ENCODE results near the gene CCDC88B. TPM values are rescaled to one million over a fixed set of nuclear protein-coding genes. Genes with fewer than 3 reads are reported as not detected.

Gene CCDC88B
- total and polyA plus RNA-seq, 2 of the 8 experiments (the other 6 are each of a cell fraction or from before 2014, with no cell fraction given), result 5.9 to 12.5 TPM

GRCh38 chr11:64387916-64388315 is 47.9 kb downstream of the CCDC88B start:
- Histone ChIP-seq H3K4me3 (ENCODE audit: extremely low read depth in 1 of 4, insufficient read depth in 2 of 4, low read depth in 3 of 4, low read length in 4 of 4) (no peak overlapping the region), H3K4me1 (replicated peaks in 1 of 4; ENCODE audit: control insufficient read depth in 3 of 4, insufficient read depth in 4 of 4, low read length in 3 of 4) (peaks cover 0 to 2% (median 0%) of the 10 kb centered on the region in 4 experiments; a peak in 4 of 7 replicates), H2BK120ac (replicated peaks; ENCODE audit: low read depth, low read length) (no peak overlapping the region), H4K91ac (replicated peaks; ENCODE audit: insufficient read length, low read length) (no peak overlapping the region), H3K9ac (replicated peaks in 1 of 4; ENCODE audit: extremely low read depth in 1 of 4, low read depth in 3 of 4, low read length in 3 of 4) (no peak overlapping the region), H2BK20ac (ENCODE audit: low read length) (no peak overlapping the region), H2BK5ac (ENCODE audit: low read depth, low read length) (no peak overlapping the region), H3K4me2 (ENCODE audit: insufficient read depth in 1 of 2, low read depth in 2 of 2, low read length in 2 of 2) (no peak overlapping the region), H3K79me2 (ENCODE audit: control insufficient read depth in 1 of 2, insufficient read depth in 2 of 2, low read length in 2 of 2) (no peaks in the 10 kb centered on the region), H3K18ac (ENCODE audit: extremely low read depth, low read length) (no peak overlapping the region), H4K5ac (ENCODE audit: insufficient read length, low read depth, low read length) (no peak overlapping the region), H3K79me1 (ENCODE audit: low read depth, low read length) (no peaks in the 10 kb centered on the region; the same call in 1 of the 2 replicates), H2AK5ac (ENCODE audit: low read depth, low read length) (no peak overlapping the region), H3K4ac (replicated peaks; ENCODE audit: insufficient read length, low read depth, low read length) (no peak overlapping the region), H4K20me1 (replicated peaks in 1 of 2; ENCODE audit: control insufficient read depth in 1 of 2, insufficient read depth in 2 of 2, low read length in 2 of 2) (no peaks in the 10 kb centered on the region), H2BK15ac (ENCODE audit: low read length) (no peak overlapping the region), H3K14ac (ENCODE audit: insufficient read length) (no peak overlapping the region), H3K23ac (ENCODE audit: insufficient read length) (no peak overlapping the region), H2BK12ac (ENCODE audit: low read depth, low read length) (no peak overlapping the region), H2AFZ (ENCODE audit: low read length) (no peak overlapping the region), H3K27me3 (replicated peaks in 1 of 4; ENCODE audit: control insufficient read depth in 3 of 4, extremely low read depth in 1 of 4, insufficient read depth in 3 of 4, low read length in 3 of 4) (peaks cover 0 to 2% (median 0%) of the 10 kb centered on the region in 4 experiments; a peak in 1 of 7 replicates), H3K36me3 (ENCODE audit: control insufficient read depth in 2 of 4, insufficient read depth in 4 of 4, low read length in 3 of 4) (no peaks in the 10 kb centered on the region), H3K9me3 (ENCODE audit: insufficient read depth in 2 of 2, low read depth in 1 of 2, low read length in 1 of 2) (no peaks in the 10 kb centered on the region), H3K56ac (replicated peaks; ENCODE audit: insufficient read length, low read depth, low read length) (no peak overlapping the region), H4K8ac (ENCODE audit: extremely low read depth, insufficient read depth, low read length) (no peak overlapping the region), H3K23me2 (ENCODE audit: low read depth, low read length) (no peaks in the 10 kb centered on the region), H3K27ac (ENCODE audit: low read depth, low read length) (no peak overlapping the region)
- FAIRE-seq (no peak), DNase-seq (ENCODE audit: low read depth in 1 of 2, low spot score in 2 of 2) (no peak)
- ChIA-PET CTCF (ENCODE audit: partially characterized antibody) (interaction anchor here (0.6 to 2.1 kb wide), 8 partner anchors 12 to 111 kb away, joined by 3 to 6 read pairs (median 3); no protein-coding TSS in a partner anchor), POLR2A (ENCODE audit: partially characterized antibody) (no interaction called here)
- no peak for TF ChIP-seq USF2 (IDR thresholded peaks at IDR 0.05; ENCODE audit: low read length)
- peak; percentile 78; the same call in 1 of the 2 replicates for TF ChIP-seq KDM1A (IDR thresholded peaks at IDR 0.05; ENCODE audit: borderline replicate concordance, low read length)

Measured in H1 (cell line).